ENCODE measurements around the gene REXO1.
"Not testable (repeated sequence)": the region's sequence is repeated elsewhere in the genome, so short reads cannot be mapped to it uniquely, and the experiment has no call there.

Gene REXO1

DNA sequence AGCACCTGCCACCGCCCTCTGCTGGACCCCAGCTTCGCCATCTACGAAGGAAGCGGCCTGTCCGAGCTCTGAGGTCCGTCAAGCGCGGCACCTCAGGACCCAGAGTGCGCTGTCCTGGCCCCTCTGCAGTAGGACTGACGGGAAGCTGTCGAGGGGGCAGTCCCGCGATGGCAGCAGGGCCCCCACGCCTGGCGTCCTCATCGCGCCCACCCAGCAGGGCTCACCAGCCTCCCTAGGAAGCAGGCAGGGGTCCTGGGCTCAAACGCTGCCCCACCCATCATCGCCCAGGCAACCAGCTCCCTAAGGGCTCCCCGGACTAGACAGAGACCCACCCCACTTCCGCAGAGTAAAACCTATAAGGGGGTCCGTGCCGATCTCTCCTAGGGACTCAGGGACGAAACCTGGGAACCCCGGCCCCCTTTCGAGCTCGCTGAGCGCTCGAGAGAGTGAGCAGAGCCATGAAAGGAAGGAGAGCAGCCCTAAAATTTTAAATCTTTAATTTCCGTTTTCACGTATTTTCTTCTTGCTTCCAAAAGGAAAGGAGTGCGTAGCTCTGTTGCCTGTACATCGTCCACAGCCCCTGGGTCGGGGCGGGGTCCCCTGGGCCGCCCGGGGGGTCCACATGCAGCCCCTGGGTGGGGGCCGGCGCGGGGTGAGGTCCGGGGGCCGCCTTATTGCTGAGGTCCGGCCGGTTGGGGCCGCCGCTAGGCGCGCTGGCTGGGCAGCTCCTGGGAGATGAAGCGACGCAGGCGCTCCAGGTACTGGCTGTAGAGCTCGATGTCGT lies 28.4 kb upstream of the REXO1 start:
- not testable (repeated sequence) for DNase-seq

DNA sequence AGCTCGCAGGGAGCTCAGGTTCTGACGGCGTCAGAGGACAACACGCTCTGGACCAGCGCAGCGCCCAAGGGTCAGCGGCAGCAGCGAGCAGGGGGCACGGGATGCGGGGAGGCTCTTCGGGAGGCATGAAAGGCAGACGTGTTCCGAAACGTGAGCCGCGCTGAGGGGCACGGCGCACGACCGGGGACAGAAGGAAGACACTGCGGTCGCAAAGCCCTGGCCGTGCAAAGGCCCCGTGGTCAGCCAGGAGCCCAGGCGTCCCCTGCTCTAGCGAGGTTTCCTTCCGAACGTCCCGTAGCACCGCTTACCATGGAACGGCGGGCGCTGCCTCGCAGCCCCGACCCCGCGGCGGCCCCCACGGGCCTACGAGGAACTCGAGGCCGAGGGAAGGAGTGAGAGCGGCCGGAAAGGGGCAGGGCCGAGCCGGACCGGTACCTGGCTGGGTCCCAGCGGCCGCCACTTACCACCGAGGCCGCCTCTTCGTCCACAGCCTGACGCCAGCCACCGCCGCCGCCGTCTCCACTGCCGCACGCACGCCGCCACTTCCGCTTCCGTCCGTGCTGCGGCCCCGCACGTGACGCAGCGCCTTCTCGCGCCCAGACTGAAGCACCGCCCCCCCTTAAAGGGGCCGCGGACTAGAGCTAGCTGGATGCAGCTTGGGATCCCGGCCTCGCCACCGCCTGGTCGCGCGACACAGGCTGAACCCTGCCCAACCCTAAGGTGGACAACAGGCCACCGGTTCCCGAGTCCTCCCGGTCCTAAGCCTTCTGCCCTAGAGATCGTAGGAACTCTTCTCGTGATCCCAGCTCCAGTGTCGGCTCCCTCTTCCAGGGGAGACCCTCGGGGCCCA lies 27.6 kb upstream of the REXO1 start:
- peak; percentile 91 for DNase-seq

DNA sequence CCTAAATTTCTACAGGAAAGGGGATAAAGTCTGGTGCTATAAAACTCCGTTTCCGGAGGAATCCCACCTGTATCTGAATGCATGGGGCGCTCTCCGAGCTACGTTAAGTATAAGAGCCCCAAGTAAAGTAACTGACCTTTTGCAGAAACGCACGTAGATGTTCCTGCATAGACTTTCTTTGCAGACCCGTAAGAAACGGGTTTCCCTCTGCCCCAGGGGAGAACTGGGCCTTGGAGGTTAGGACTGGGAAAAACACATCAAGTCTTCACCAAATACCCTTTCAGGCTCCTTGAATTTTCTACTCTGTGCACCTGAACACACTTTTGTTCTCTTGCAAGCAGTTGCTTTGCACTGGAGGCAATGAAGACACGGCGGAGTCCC lies 27.0 kb upstream of the REXO1 start:
- not testable (repeated sequence) for DNase-seq

DNA sequence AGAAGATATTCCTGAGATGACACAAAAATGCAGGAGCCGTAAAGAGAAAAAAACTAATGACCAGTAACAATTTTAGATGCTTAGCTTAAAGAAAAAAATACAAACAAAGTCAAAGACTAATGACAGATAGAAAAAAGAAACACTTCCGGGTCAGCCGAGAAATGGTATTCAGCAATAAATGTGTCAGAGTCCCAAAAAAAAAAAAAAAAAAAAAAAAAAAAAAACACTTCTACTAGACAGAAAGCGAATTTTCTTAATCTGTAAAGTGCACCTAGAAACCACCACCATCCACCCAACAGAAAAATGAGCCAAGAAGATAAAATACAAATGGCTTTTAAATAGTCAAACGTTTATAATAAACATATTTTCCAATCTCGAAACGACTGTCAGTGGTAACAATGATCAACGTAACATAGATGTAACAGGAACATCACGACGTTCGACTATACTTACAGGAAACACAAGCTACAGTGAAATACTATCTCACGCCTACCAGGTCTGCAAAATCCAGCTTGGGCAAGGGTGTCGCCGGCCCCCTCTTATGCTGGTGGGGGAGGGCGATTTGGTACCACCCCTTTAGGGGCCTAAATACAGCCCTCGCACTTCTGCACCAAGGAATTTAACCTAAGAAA lies 26.4 kb upstream of the REXO1 start:
- DNase-seq: no peak

DNA sequence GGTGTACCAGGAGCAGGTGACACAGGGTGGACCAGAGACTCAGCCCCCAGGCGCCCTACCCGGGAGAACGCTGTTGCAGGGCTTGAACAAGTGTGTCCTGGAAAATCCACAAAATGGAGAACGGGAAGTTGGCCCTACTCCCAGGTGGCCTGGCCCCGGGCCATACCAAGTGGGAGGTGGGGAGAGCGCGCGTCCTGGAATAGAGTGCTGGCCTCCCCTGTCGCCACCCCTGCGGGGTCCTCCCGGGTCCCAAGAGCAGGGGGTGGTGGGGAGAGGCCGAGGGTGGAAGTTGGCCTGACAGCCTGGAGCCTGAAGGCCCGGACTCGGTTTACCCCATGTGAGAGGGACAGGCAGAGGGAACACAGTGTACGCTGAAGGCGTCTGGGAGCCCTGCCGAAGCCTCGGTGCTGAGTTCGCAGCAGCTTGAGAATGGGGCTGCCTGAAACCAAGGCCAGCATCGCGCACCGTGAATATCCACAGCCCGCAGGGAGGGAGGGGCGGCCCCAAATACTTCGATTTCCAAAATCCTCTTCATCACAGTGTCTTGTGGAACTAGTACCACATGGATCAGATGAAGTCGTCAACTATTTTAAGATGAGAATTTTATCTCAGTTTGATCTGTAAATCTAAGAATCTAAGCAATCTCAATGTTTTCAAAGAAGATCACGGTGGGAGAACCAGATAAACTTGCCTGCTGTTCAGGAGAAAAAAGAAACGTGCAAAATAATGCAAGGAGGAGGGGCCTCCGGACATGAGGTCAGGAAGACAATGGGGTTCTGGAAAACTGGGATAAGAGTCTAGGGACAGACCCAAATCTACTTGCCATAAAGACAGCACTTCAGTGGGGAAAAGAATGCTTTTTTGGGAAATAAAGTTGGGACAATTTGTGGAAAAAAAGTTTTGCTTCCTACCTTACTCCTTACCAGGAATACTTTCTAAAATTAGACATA lies 25.5 kb upstream of the REXO1 start:
- DNase-seq: no peak

DNA sequence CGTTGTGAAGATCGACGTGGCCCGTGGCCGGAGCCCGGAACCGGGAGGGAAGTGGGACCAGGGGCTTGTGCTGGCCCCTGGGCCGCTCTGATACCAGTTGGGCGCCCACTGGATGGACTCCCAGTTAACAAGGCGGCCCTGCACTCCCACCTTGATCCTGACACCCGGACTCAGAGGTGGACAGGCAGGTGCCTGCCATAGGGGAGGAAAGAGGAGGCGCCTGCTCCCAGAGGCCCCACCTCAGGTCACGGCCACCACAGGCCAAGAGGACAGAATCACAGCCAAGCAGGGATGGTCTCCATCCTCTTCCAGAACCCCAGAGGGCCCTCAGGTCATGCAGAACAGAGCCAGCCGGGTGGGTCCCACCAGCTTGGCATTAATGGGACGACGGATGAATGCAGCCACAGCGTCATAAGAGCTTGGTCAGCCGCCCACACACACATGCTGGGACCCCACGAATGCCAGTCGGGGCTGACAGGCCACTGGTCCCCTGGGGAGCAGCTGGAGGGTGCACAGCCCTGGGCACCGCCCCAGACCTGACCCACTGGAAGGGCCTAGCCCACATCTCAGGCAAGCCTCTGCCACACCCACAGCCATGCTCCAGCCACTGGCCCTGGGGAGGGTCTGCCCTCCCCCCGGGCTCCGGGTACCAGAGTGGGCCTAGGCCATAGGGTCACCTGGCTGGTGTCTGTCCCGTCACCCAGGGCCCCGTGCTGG lies 24.7 kb upstream of the REXO1 start:
- no peak for DNase-seq

DNA sequence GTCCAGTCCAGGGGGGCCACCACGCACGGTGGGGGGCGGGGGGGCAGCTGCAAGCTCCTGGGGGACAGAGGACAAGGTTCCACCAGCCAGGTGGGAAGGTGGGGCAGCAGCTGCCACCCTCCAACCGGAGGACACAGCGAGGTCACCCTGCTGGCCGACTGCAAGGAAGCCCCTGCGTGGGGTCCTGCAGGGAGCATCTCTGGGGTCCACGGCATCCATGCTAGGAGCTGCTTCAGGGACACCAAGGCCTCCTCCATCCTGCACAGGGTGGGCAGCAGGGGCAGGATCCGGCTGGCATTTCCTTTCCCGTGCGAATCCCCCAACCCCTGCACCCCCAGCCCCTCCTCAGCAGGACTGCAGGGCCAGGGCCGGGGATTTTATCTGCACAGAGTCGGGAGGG lies 23.3 kb upstream of the REXO1 start:
- no peak for DNase-seq

DNA sequence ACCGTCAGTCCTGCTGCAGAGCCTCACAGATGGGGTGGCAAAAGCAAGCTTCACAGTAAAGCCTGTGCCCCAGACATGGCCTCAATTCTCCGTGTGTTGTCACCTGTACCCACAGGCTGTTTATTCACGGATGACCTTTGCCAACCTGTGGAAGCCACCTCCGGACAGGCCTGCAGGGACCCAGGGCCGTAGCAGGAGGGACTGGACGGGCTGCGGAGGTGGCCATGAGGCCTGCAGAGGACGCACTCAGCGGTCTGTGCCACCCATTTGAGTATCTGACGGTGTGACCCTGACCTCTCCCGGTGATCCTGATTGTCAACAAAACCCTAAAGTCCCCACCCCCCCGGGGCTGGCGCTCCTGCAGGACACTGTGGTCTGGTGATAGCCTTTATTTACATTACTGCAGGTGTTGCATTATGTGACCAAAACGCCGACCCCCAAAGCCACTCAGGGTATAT lies 22.9 kb upstream of the REXO1 start:
- no peak for DNase-seq

DNA sequence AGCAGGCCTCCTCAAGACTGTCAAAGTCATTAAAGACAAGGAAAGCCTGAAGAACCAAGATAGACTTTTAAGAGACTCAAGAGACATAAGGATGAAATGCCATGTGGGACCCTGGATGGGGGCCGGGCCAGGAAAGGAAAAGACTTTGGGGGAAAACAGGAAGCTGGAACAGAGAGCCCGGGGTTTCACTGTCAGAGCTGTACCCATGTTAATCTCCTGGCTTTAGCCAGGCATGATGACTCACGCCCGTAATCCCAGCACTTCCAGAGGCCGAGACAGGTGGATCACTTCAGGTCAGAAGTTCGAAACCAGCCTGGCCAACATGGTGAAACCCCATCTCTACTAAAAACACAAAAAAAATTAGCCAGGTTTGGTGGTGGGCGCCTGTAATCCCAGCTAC lies 20.7 kb upstream of the REXO1 start:
- DNase-seq: no peak

DNA sequence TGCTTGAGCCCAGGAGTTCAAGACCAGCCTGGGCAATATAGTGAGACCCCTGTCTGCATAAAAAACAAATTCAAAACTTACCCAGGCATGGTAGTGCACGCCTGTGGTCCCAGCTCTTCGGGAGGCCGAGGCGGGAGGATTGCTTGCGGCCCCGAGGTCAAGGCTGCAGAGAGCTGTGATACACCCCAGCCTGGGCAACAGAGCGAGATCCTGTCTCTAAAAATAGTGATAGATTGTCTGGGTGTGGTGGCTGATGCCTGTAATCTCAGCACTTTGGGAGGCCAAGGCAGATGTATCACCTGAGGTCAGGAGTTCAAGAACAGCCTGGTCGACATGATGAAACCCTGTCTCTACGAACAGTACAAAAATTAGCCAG lies 19.1 kb upstream of the REXO1 start:
- DNase-seq: no peak

DNA sequence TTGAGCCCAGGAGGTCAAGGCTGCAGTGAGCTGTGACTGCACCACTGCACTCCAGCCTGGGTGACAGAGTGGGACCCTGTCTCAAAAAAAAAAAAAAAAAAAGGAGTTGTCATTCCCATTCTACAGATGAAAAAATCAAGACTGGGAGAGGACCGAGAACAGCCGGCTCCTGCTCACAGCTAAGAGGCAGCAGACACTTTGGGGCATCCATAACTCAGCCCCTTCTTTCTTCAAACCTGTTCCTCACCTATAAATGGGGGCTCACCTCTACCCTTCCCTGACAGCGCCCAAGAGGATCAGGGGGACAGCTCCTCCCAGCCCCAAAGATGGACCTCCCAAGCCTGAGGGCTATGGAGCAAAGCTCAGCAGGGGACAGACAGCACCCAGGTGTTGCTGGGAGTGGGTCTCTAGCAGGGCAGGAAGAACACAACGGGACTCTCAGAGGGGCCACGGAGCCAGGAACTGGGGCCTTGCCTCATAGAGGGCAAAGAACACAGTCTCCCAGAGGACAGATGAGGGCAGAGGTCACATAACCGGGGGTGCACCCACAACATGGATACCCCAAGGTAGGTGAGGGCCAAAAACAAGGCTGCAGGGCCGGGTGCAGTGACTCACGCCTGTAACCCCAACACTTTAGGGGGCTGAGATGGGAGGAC lies 18.5 kb upstream of the REXO1 start:
- DNase-seq: no peak

DNA sequence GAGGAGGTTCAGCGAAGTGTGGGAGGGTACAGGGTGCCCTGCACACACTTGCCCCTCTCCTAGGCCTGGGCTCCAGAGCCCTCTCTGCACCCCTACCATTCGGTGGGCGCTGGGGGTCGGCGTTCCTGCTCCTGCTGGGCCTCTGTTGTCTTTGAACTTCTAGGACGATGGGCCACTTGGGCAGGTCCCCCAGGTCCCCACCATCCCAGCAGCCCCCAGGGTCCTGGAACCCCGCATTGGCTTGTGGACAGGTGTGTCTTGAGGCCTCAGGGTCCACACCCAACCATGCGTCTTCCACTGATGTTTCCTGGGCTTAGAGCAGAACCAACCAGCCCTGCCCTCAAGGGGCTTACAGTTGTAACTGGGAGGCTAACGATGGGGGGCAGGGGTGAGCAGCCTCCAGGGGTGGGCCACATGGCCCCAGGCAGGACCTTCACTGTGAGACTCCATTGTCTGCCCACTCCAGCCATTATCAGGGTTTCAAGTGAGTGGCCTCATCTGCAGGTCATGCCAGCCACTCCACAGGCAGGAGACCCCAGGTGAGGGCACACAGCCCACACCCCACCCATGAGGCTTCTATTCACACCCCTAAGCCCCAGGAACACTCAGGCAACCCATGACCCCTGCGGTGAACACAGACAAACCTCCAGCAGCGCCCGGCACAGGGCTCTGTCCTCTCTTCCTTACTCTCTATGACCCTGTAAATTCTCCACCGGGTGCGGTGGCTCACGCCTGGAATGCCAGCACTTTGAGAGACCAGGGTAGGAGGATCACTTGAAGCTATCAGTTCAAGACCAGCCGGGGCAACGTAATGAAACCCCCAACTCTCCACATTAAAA lies 17.1 kb upstream of the REXO1 start:
- no peak for DNase-seq

DNA sequence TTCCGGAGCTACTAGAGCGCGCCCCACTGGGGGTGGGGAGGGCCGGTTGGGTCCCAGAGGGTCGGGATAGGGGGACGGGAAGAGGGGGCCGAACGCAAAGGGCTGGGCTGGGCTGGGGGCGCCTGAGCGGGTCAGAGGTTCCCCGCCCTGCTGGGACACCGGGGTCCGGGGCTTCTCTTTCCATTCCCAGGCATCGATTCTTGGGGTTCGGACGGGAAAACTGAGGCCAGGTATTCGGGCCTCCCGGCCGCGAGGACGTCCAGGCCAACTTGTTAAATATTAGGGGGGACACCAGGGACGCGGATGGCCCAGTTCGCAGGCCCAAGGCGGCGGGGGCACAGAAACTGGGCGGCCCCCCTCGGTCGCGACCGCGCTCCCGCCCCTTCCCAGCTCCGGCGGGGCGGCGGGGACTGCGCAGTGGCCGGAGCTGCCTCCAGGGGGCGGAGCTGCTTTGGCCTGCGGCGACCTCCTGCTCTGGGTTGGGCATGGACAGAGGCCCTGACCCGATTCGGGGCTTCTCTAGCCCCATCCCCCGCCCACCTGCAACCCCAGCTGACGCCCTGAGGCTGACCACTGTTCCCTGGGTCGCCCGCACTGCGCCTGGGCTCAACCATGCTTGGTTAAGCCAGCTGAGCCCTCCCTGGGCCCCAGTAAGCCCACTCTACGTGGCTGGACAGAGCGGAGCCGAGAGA lies 16.3 kb upstream of the REXO1 start:
- peak; percentile 72 for DNase-seq

DNA sequence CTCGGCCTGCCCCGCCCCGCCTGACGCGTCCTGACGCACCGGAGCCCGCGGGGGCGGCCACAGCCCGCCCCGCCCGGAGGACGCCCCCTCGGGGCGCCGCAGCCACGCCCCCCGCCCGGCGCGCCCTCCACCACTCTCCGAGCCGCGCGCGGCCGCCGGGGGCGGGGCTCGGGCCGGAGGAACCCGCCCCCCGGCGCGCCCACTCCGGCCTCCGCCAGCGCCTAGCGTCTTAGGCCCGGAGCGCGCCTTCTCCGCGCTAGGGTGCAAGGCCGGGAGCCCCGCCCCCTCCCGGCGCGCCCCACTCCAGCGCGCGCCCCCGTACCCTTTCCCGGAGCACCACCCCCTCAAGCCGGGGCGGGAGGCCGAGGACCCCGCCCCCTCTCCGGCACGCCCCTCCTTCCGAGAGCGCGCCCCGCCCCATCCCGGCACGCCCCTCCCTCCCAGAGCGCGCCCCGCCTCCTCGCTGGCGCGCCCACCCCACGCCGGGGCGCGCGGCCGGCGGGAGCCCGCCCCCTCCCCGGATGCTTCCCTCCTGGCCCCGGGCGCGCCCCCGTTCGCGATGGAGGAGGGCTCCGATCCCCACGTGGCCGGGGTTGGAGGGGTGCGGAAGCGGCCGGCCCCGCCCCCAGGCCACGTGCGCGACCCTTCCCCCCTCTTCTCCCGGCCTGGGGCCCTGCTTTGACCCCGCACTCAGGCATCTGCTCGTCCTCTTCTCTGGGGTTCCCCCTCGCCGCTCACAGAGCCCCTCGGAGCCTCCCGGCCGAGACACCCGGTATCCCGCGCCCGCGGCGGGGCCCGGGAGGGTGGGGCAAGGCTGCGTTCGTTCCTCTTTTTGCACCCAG lies 15.6 kb upstream of the REXO1 start:
- peak; percentile 96 for DNase-seq

DNA sequence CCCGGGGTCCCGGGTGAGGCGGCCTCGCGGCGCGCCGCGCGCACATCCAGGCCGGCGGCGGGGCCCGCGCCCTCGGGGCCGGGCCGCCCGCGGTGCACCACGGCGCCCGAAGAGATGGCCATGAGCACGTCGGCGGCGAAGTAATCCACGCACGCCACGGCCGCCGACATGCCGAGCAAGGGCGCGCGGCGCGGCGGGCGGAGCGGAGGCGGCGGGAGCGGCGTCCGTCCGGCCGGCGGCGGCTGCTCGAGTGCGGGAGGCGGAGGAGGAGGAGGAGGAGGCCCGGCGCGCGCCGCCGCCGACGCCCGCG lies 15.0 kb upstream of the REXO1 start, which contains the start of gene KLF16:
KLF16 (minus strand) TSS at position 252 of the 310 bp plus-strand sequence; CDS start at position 170, 82 bp downstream.
- DNase-seq: no peak

DNA sequence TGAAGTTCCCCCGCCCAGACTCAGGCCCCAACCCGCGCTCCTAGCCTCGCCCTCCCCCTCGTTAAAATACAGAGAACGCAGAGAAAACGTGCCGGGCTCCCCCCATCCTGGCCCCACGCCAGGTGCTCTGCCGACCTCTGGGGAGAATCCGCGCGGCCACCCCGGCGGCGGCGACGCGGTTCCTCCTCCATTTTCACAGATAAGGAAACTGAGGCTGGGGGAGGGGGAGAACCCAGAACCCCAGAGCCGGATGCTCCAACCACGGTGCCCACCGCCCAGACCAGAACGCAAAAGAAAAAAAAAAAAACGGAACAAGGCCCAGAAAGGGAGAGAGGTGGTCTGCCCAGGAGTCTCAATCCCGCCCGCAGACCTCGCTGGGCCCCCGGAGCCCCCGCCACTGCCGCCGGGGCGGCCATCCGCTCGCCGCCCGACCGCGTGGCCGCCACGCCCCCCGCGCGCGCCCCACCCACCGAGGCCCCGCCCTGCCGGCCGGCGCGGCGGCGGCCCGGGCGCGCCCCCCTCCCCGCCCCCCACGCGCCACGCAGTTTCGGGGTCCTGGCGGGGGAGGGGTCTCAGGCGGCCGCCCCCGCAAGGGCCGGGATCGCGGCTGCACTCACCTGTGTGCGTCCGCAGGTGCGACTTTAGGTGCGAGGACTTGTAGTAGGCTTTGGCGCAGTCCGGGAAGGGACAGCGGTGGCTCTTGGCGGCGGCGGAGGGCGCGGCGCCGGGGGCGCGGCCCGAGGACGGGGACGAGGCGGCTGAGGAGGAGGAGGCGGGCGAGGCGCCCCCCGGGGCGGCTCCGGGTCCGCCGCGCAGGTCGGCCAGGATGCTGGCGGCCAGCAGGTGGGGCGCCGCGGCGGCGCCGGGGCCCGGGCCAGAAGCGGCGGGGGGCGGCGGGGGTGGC lies 14.4 kb upstream of the REXO1 start:
- peak; percentile 64 for DNase-seq

DNA sequence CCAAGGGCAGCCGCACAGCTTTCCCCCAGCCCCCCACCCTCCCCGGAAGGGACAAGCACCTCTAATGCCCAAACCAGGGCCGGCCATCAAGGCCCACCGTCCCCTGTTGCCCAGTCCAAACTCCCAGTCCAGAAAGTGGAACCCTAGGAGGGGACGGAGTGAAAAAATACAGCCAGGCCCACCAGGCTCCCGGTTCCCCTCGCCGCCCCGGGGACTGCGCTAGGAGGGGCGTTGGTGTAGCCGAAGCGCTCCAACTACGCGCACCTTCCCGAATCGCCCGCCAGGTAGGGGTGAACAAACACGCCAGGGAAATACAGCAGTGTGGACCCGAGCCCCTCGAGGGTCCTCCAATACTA lies 13.8 kb upstream of the REXO1 start:
- DNase-seq: no peak

DNA sequence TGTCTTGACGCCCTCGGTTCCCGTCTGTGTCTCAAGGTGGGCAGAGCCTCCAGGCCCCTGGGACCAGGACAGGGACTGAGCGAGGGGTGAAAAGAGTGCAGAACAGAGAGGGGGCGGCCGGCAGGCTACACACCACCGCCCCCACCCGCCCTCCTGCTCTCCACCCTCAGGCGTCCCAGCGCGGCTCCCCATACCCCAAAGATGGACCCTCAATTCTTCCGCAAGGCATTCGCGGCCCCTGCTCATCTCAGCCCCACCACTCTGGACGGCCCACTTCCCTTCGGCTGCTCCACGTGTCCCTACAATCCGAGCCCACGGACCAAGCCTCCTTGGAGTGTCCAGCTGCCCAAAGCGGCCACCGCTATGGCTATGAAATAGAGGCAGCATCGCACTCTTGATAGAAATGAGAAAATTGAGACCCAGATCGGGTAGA lies 13.3 kb upstream of the REXO1 start:
- DNase-seq: no peak

Data from activated CD4-positive, alpha-beta T cell treated with anti-CD3 and anti-CD28 coated beads for 48 hours (primary cell).